ENCODE measurements around the gene ATF2.

Gene ATF2

DNA sequence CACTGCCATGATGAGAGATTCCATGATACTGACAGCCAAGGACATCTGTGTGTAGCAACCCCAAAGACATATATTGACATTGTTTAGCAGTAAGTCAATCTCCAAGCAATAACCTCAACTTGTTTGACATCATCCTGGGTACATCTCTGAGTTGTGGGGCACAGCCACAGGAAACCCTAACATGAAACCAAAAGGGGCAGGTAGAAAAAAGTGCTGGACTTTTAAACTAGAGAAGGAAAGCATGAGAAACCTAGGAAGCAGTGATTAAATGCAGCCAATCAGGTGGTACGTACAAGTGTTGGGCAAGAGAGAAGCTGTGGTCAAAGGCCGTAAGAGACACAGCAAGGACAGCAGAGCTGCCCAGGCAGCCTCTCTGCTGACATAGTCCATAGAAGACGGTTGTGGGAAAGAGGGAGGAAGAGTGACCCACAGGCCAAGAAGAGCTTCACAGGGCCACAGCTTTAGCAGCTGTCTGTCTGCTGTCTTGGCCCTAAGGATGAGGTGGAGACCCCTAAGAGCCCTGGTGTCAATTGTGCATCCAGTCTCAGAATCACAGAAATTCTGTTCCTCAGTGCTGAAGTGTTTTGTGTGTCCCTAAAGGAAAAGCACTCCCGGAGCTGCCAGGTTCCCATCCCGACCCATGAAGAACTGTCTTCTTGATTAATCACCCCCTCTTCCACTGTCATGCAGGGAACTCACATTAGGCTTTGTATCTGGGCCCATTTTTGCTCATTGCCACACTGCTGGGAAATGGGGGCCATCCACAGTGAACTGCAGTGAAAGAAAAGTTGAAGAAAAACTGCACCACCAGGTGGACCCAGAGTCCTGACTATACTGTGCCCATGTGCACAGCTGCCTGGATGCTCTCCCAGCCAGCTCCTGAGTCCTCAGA lies 137.4 kb downstream of the ATF2 start:
- no peak overlapping the region for H3K4me3 ChIP-seq (replicated peaks in 1 of 2; ENCODE audit: low read depth in 2 of 2, low read length in 2 of 2)
- peak; percentile 56 to 62 for DNase-seq (ENCODE audit: low read depth in 2 of 2)
- TF ChIP-seq, protein P1, sequence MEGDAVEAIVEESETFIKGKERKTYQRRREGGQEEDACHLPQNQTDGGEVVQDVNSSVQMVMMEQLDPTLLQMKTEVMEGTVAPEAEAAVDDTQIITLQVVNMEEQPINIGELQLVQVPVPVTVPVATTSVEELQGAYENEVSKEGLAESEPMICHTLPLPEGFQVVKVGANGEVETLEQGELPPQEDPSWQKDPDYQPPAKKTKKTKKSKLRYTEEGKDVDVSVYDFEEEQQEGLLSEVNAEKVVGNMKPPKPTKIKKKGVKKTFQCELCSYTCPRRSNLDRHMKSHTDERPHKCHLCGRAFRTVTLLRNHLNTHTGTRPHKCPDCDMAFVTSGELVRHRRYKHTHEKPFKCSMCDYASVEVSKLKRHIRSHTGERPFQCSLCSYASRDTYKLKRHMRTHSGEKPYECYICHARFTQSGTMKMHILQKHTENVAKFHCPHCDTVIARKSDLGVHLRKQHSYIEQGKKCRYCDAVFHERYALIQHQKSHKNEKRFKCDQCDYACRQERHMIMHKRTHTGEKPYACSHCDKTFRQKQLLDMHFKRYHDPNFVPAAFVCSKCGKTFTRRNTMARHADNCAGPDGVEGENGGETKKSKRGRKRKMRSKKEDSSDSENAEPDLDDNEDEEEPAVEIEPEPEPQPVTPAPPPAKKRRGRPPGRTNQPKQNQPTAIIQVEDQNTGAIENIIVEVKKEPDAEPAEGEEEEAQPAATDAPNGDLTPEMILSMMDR (IDR thresholded peaks at IDR 0.05; ENCODE audit: low read depth, low read length) = peak; percentile 49

- no peak overlapping the region for H3K4me3 ChIP-seq (replicated peaks in 1 of 2; ENCODE audit: low read depth in 2 of 2, low read length in 2 of 2)
- no peak for DNase-seq (ENCODE audit: low read depth in 2 of 2)
- TF ChIP-seq, protein P1 (IDR thresholded peaks at IDR 0.05; ENCODE audit: low read depth, low read length) = no peak
Observed at GRCh38 chr2:175027755-175028154, 140.2 kb downstream of the ATF2 start.

GRCh38 chr2:175026385-175026784 lies 141.6 kb downstream of the ATF2 start:
- H3K4me3 ChIP-seq (replicated peaks in 1 of 2; ENCODE audit: low read depth in 2 of 2, low read length in 2 of 2) = no peak overlapping the region
- TF ChIP-seq, protein P1 (IDR thresholded peaks at IDR 0.05; ENCODE audit: low read depth, low read length) = no peak
- DNase-seq (ENCODE audit: low read depth in 2 of 2) = no peak

- TF ChIP-seq, protein P1 (IDR thresholded peaks at IDR 0.05; ENCODE audit: low read depth, low read length) = no peak
- peak; percentile 14 to 55 for DNase-seq (ENCODE audit: low read depth in 2 of 2)
- H3K4me3 ChIP-seq (replicated peaks in 1 of 2; ENCODE audit: low read depth in 2 of 2, low read length in 2 of 2) = no peak overlapping the region
Observed at GRCh38 chr2:175025946-175026345, 142.1 kb downstream of the ATF2 start.

- no peak for DNase-seq (ENCODE audit: low read depth in 2 of 2)
- H3K4me3 ChIP-seq (replicated peaks in 1 of 2; ENCODE audit: low read depth in 2 of 2, low read length in 2 of 2) = no peak overlapping the region
- TF ChIP-seq, protein P1 (IDR thresholded peaks at IDR 0.05; ENCODE audit: low read depth, low read length) = no peak
Observed at GRCh38 chr2:175025233-175025632, 142.8 kb downstream of the ATF2 start.

- H3K4me3 ChIP-seq (replicated peaks in 1 of 2; ENCODE audit: low read depth in 2 of 2, low read length in 2 of 2) = no peak overlapping the region
- DNase-seq (ENCODE audit: low read depth in 2 of 2) = no peak
- TF ChIP-seq, protein P1 (IDR thresholded peaks at IDR 0.05; ENCODE audit: low read depth, low read length) = no peak
Observed at GRCh38 chr2:175022923-175023322, 145.1 kb downstream of the ATF2 start.

Data from cardiac fibroblast (primary cell).